Smooth muscle cell (in vitro differentiated cells): ENCODE measurements around the gene NPHP4. TPM values are rescaled to one million over a fixed set of nuclear protein-coding genes. Genes with fewer than 3 reads are reported as not detected.
A peak's percentile ranks its signal among the peaks of the same experiment; 100 is the strongest.

Experiments
- DNase-seq: peaks from one replicate; lab custom pipeline; 2025; ENCODE audit not compliant: unreplicated experiment; lab: John Stamatoyannopoulos, UW
- H2AFZ ChIP-seq: fragments of 200-600 bp; sonication (generic); 2 replicates; pipeline ENCODE4 v1.6.0; 2016; ENCODE audit warnings: antibody characterized with exemption, low read depth, mild to moderate bottlenecking
- H3F3A ChIP-seq: fragments of 200-600 bp; sonication (generic); 2 replicates; pipeline ENCODE4 v1.6.0; 2017; ENCODE audit warnings: antibody characterized with exemption, low read depth
- H3K27ac ChIP-seq: fragments of 200-600 bp; sonication (generic); 2 replicates; pipeline ENCODE4 v1.5.1; 2016; ENCODE audit warnings: low read depth, mild to moderate bottlenecking
- H3K27me3 ChIP-seq: fragments of 200-600 bp; sonication (generic); 2 replicates; pipeline ENCODE4 v1.6.1; 2016; ENCODE audit warnings: low read depth, mild to moderate bottlenecking
- H3K36me3 ChIP-seq: fragments of 200-600 bp; sonication (generic); 2 replicates; pipeline ENCODE4 v1.5.1; 2016; ENCODE audit warnings: low read depth
- H3K4me1 ChIP-seq: fragments of 200-600 bp; sonication (generic); 2 replicates; pipeline ENCODE4 v1.5.1; 2016; ENCODE audit warnings: low read depth
- H3K4me2 ChIP-seq: fragments of 200-600 bp; sonication (generic); 2 replicates; pipeline ENCODE4 v1.6.0; 2016; ENCODE audit warnings: mild to moderate bottlenecking
- H3K4me3 ChIP-seq: fragments of 200-600 bp; sonication (generic); 2 replicates; pipeline ENCODE4 v1.5.1; 2016; ENCODE audit warnings: mild to moderate bottlenecking
- H3K79me2 ChIP-seq: fragments of 200-600 bp; sonication (generic); 2 replicates; pipeline ENCODE4 v1.6.0; 2016; ENCODE audit warnings: low read depth, mild to moderate bottlenecking
- H3K9ac ChIP-seq: fragments of 200-600 bp; sonication (generic); 2 replicates; pipeline ENCODE4 v1.6.0; 2016; ENCODE audit warnings: low read depth
- H3K9me3 ChIP-seq: fragments of 200-600 bp; sonication (generic); replicated peaks from 2 replicates; pipeline ENCODE4 v1.5.1; 2016; ENCODE audit warnings: low read depth
- H4K20me1 ChIP-seq: fragments of 200-600 bp; sonication (generic); 2 replicates; pipeline ENCODE4 v1.6.0; 2016; ENCODE audit warnings: low read depth
- CTCF ChIP-seq: fragments of 200-600 bp; sonication (generic); IDR thresholded peaks from 2 replicates; pipeline ENCODE4 v1.5.1; 2017; ENCODE audit warnings: borderline replicate concordance, mild to moderate bottlenecking, antibody characterized with exemption; ENCODE audit not compliant: insufficient read depth, poor library complexity, severe bottlenecking
- whole genome bisulfite sequencing: methylation state at CpG from one replicate; pipeline ENCODE4 v1.1.7; 2016; ENCODE audit warnings: low lambda C conversion rate; 5-methylcytosine and 5-hydroxymethylcytosine counted together
- polyA plus RNA-seq: library from polyadenylated mRNA; unstranded; fragments of >200 nt; fragmentation: Nextera tagmentation; extraction: Ambion mirVana; gene quantifications from 2 replicates; pipeline ENCODE4 v1.2.1, GENCODE V29; 2016
- total RNA-seq: library from RNA; depleted of rRNA; stranded (reverse); fragments of >200 nt; gene quantifications from 2 replicates; pipeline ENCODE4 v1.2.3, GENCODE V29; 2014

The NPHP4 gene
- 8.4 and 8.6 TPM in 2 replicates for total RNA-seq
- 4.9 and 5.4 TPM in 2 replicates for polyA plus RNA-seq

DNA sequence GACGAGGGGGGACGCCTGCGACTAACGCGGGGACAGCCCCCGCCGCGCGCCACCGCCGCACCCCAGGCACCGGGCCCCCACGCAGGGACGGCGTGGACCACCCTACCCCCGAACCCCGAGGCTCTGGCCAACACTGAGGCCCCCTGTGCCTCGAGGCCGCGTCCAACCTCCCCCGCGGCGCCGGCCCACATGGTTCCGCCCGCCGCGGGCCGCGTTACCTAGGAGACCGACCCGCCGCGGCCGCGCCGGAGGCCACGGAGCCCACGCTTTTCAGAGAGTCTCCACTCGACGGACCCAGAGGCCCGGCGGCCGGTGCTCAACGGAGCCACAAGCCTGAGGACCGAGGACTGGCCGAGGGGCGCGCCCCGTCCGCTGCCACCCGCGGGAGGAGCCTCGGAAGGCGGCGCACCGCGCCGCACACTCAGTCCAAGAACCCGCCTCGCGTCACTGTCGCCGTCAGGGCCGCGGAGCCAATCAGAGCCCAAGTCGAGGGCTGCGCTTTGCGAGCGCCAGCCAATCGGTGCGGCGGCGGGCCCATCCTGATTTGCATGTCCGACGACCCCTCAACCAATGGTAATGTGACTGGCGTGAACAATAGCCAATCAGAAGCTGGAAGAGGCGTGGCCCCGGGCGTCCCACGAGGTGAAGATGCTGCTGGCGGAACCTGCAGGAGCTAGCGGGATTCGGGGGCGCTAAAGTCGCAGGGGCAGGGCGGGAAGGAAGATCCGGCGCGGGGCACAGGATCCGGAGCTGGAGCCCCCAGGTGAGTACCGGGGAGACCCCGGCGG is at the start of gene NPHP4:
NPHP4 (minus strand) TSS at position 400 of the 788 bp plus-strand sequence. CDS start 6,136 bp downstream, outside the sequence.
- peaks cover 7% of the 10 kb centered on the region for H4K20me1 ChIP-seq
- under 1% methylated on average over 74 of the region's 94 CpGs for WGBS
- peaks cover 16% of the 10 kb centered on the region for H3K4me1 ChIP-seq
- peak within 1 kb of the TSS; percentile 100 for H3K4me2 ChIP-seq
- peak within 1 kb of the TSS; percentile 90 for H3K27ac ChIP-seq
- peaks cover 12% of the 10 kb centered on the region for H3K27me3 ChIP-seq
- H3K36me3 ChIP-seq: no peaks in the 10 kb centered on the region
- peak; percentile 94 for DNase-seq
- H3K79me2 ChIP-seq: peaks cover 4% of the 10 kb centered on the region
- H2AFZ ChIP-seq: peak within 1 kb of the TSS; percentile 93
- H3K9ac ChIP-seq: peak within 1 kb of the TSS; percentile 92
- peak within 1 kb of the TSS; percentile 70 for H3K4me3 ChIP-seq
- no peaks in the 10 kb centered on the region for H3F3A ChIP-seq
- no peaks in the 10 kb centered on the region for H3K9me3 ChIP-seq
- no peak for TF ChIP-seq CTCF

- Histone ChIP-seq H3F3A (no peaks in the 10 kb centered on the region), H2AFZ (no peak overlapping the region), H3K27ac (no peak overlapping the region), H3K4me1 (no peaks in the 10 kb centered on the region), H3K4me2 (no peak overlapping the region), H3K27me3 (no peaks in the 10 kb centered on the region), H4K20me1 (no peaks in the 10 kb centered on the region), H3K4me3 (no peak overlapping the region), H3K79me2 (no peaks in the 10 kb centered on the region), H3K9ac (no peak overlapping the region), H3K9me3 (no peaks in the 10 kb centered on the region), H3K36me3 (no peaks in the 10 kb centered on the region)
- DNase-seq: no peak
- WGBS: 53% methylated on average over 20 of the region's 20 CpGs
- TF ChIP-seq CTCF: peak; percentile 47
Measured at GRCh38 chr1:6041432-6042062, 49.3 kb upstream of the NPHP4 start.

- 93% methylated on average over 22 of the region's 22 CpGs for WGBS
- Histone ChIP-seq H3K79me2 (no peaks in the 10 kb centered on the region), H3K27me3 (no peaks in the 10 kb centered on the region), H3K9ac (no peak overlapping the region), H4K20me1 (no peaks in the 10 kb centered on the region), H3F3A (no peaks in the 10 kb centered on the region), H3K9me3 (no peaks in the 10 kb centered on the region), H3K4me3 (no peak overlapping the region), H3K36me3 (no peaks in the 10 kb centered on the region), H3K4me1 (no peaks in the 10 kb centered on the region), H3K27ac (no peak overlapping the region), H2AFZ (no peak overlapping the region), H3K4me2 (no peak overlapping the region)
- no peak for TF ChIP-seq CTCF
- DNase-seq: no peak
Measured at GRCh38 chr1:6040861-6041415, 48.7 kb upstream of the NPHP4 start.
